ENCODE measurements around the gene KRT80. TPM values are rescaled to one million over a fixed set of nuclear protein-coding genes. Genes with fewer than 3 reads are reported as not detected.

KRT80 gene
- total RNA-seq, 1 experiment from 2014 or later, result not detected

- H3K79me2 ChIP-seq (ENCODE audit: low read length), result no peaks in the 10 kb centered on the region
- no peak overlapping the region for H3K4me3 ChIP-seq (ENCODE audit: low read length)
- H3K9ac ChIP-seq (ENCODE audit: low read length), result no peak overlapping the region
- H2AFZ ChIP-seq (ENCODE audit: low read length), result no peak overlapping the region
- H3K4me2 ChIP-seq (ENCODE audit: low read depth, low read length, poor library complexity, severe bottlenecking), result no peak overlapping the region
- H3K27me3 ChIP-seq (ENCODE audit: low read length), result no peaks in the 10 kb centered on the region
- no peaks in the 10 kb centered on the region for H4K20me1 ChIP-seq (ENCODE audit: insufficient read depth, low read depth, low read length)
- no peaks in the 10 kb centered on the region for H3K36me3 ChIP-seq (ENCODE audit: insufficient read depth, low read length)
- no peaks in the 10 kb centered on the region for H3K9me3 ChIP-seq (ENCODE audit: low read length)
- H3K9me2 ChIP-seq (replicated peaks; ENCODE audit: insufficient read depth, low read length), result no peaks in the 10 kb centered on the region
- no peak overlapping the region for H3K27ac ChIP-seq (ENCODE audit: low read length)
- no peak for DNase-seq
- no peaks in the 10 kb centered on the region for H3K4me1 ChIP-seq (ENCODE audit: low read length)
Observed at GRCh38 chr12:52223406-52224039, 31.7 kb upstream of the KRT80 start.

- H3K27me3 ChIP-seq (ENCODE audit: low read length), result no peaks in the 10 kb centered on the region
- no peak overlapping the region for H3K4me3 ChIP-seq (ENCODE audit: low read length)
- H3K9me3 ChIP-seq (ENCODE audit: low read length), result no peaks in the 10 kb centered on the region
- H3K27ac ChIP-seq (ENCODE audit: low read length), result no peak overlapping the region
- H3K9me2 ChIP-seq (replicated peaks; ENCODE audit: insufficient read depth, low read length), result no peaks in the 10 kb centered on the region
- no peak for DNase-seq
- no peaks in the 10 kb centered on the region for H3K79me2 ChIP-seq (ENCODE audit: low read length)
- no peaks in the 10 kb centered on the region for H4K20me1 ChIP-seq (ENCODE audit: insufficient read depth, low read depth, low read length)
- H3K9ac ChIP-seq (ENCODE audit: low read length), result no peak overlapping the region
- no peaks in the 10 kb centered on the region for H3K36me3 ChIP-seq (ENCODE audit: insufficient read depth, low read length)
- H3K4me1 ChIP-seq (ENCODE audit: low read length), result no peaks in the 10 kb centered on the region
- no peak overlapping the region for H3K4me2 ChIP-seq (ENCODE audit: low read depth, low read length, poor library complexity, severe bottlenecking)
- no peak overlapping the region for H2AFZ ChIP-seq (ENCODE audit: low read length)
Observed at GRCh38 chr12:52222692-52223091, 30.9 kb upstream of the KRT80 start.

DNA sequence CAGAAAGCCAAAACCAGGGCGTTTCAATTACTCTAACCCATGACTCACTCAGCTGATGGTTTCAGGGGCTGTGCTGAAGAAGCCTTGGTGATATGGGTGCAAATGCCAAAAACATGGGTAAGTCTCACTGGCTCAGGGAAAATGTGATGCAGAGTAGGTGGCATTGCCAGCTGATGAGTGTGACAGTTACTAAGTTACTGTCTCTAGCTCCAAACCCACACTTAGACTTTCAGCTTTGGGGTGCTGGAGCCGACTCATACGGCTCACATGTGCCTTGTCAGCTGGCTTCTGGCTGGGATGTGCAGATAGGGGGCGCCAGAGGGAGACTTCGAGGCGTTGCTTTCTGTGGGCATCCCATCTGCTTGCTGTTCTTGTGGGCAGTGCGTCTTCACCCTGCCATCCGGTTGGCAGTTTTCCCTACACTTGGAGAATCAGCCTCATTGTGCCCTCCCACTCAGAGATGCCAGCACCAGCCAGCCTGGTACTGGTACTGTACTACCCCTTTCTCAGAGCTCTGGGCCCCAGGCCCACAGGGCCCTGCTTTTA is 30.2 kb upstream of the KRT80 start:
- DNase-seq, result peak; percentile 85
- Histone ChIP-seq H4K20me1 (ENCODE audit: insufficient read depth, low read depth, low read length) (no peaks in the 10 kb centered on the region), H3K4me3 (ENCODE audit: low read length) (no peak overlapping the region), H3K4me2 (ENCODE audit: low read depth, low read length, poor library complexity, severe bottlenecking) (no peak overlapping the region), H3K27ac (ENCODE audit: low read length) (no peak overlapping the region), H3K79me2 (ENCODE audit: low read length) (no peaks in the 10 kb centered on the region), H3K4me1 (ENCODE audit: low read length) (no peaks in the 10 kb centered on the region), H3K9ac (ENCODE audit: low read length) (no peak overlapping the region), H2AFZ (ENCODE audit: low read length) (no peak overlapping the region), H3K36me3 (ENCODE audit: insufficient read depth, low read length) (no peaks in the 10 kb centered on the region), H3K9me2 (replicated peaks; ENCODE audit: insufficient read depth, low read length) (no peaks in the 10 kb centered on the region), H3K27me3 (ENCODE audit: low read length) (no peaks in the 10 kb centered on the region), H3K9me3 (ENCODE audit: low read length) (no peaks in the 10 kb centered on the region)

DNA sequence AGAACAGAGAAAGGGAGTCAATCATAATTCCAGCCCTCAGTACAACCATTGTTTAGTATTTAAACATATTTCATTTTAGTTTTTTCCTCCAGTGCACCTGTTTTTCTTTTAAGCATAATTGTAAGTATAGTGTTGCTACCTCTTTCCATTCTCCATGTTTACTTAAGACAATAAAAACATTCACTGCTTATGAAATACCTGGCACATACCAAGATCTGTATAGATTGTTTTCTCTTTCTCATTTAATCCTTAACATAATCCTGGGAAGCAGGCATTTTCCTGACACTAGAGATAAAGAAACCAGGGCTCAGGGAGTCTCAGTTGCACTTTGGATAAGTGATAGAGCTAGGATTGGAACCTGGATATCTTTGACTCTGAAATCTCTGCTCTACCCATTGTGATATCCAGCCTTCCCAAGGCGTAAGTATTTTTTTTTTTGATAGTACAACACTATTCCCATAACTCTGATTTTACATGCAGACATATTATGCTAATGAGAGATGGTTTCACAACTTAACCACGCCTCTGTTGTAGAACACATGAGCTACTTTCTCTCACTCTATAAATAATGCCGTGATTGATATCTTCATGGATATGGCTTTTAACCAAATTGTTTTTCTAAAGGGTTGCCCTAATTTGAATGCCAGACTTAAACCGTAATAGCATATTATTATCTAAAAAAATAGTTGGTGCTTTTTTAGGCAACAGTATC is 29.4 kb upstream of the KRT80 start:
- H3K9ac ChIP-seq (ENCODE audit: low read length), result no peak overlapping the region
- no peaks in the 10 kb centered on the region for H3K36me3 ChIP-seq (ENCODE audit: insufficient read depth, low read length)
- no peak overlapping the region for H3K4me3 ChIP-seq (ENCODE audit: low read length)
- H3K4me1 ChIP-seq (ENCODE audit: low read length), result no peaks in the 10 kb centered on the region
- no peak for DNase-seq
- H3K4me2 ChIP-seq (ENCODE audit: low read depth, low read length, poor library complexity, severe bottlenecking), result no peak overlapping the region
- H2AFZ ChIP-seq (ENCODE audit: low read length), result no peak overlapping the region
- H4K20me1 ChIP-seq (ENCODE audit: insufficient read depth, low read depth, low read length), result no peaks in the 10 kb centered on the region
- no peak overlapping the region for H3K27ac ChIP-seq (ENCODE audit: low read length)
- H3K27me3 ChIP-seq (ENCODE audit: low read length), result no peaks in the 10 kb centered on the region
- no peaks in the 10 kb centered on the region for H3K9me3 ChIP-seq (ENCODE audit: low read length)
- H3K79me2 ChIP-seq (ENCODE audit: low read length), result no peaks in the 10 kb centered on the region
- no peaks in the 10 kb centered on the region for H3K9me2 ChIP-seq (replicated peaks; ENCODE audit: insufficient read depth, low read length)

DNA sequence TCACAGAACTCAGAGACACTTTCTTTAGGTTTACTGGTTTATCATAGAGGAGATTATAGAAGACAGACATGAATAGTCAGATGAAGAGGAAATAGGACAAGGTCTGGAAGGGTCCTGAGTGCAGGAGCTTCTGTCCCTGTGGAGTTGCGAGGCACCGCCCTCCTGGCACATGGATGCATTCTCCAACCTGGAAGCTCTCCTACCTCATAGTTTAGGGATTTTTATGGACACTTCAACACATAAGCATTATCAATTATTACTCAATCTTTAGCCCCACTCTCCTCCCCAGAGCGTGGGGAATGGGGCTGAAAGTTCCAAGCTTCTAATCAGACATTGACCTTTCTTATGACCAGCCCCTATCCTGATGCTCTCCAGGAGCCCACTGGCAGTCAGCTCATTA is 28.7 kb upstream of the KRT80 start:
- Histone ChIP-seq H3K79me2 (ENCODE audit: low read length) (no peaks in the 10 kb centered on the region), H3K27ac (ENCODE audit: low read length) (no peak overlapping the region), H4K20me1 (ENCODE audit: insufficient read depth, low read depth, low read length) (no peaks in the 10 kb centered on the region), H3K36me3 (ENCODE audit: insufficient read depth, low read length) (no peaks in the 10 kb centered on the region), H3K4me2 (ENCODE audit: low read depth, low read length, poor library complexity, severe bottlenecking) (no peak overlapping the region), H3K27me3 (ENCODE audit: low read length) (no peaks in the 10 kb centered on the region), H3K9ac (ENCODE audit: low read length) (no peak overlapping the region), H3K4me3 (ENCODE audit: low read length) (no peak overlapping the region), H2AFZ (ENCODE audit: low read length) (no peak overlapping the region), H3K9me2 (replicated peaks; ENCODE audit: insufficient read depth, low read length) (no peaks in the 10 kb centered on the region), H3K4me1 (ENCODE audit: low read length) (no peaks in the 10 kb centered on the region), H3K9me3 (ENCODE audit: low read length) (no peaks in the 10 kb centered on the region)
- no peak for DNase-seq

DNA sequence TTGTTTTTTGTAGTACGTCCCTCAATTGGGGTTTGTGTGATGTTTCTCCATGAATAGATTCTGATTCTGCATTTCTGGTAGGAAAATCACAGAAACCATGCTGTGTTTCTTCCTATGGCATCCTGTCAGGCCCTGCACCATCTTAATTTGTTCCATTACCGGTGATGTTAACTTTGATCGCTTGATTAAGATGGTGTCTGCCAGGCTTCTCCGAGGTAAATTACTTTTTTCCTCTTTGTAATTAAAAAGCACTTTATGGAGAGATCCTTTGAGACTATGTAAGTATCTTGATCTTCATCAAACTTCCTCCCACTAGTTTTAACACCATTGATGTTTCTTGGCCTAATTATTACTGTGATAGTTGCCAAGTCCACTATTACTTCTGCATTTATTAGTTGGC is 26.2 kb upstream of the KRT80 start:
- no peaks in the 10 kb centered on the region for H3K9me2 ChIP-seq (replicated peaks; ENCODE audit: insufficient read depth, low read length)
- H3K4me1 ChIP-seq (ENCODE audit: low read length), result 0 out of 2 replicates have a peak, but pooled peaks cover 4% of the 10 kb centered on the region
- H3K4me2 ChIP-seq (ENCODE audit: low read depth, low read length, poor library complexity, severe bottlenecking), result no peak overlapping the region
- H3K79me2 ChIP-seq (ENCODE audit: low read length), result no peaks in the 10 kb centered on the region
- no peak for DNase-seq
- no peaks in the 10 kb centered on the region for H3K9me3 ChIP-seq (ENCODE audit: low read length)
- no peak overlapping the region for H2AFZ ChIP-seq (ENCODE audit: low read length)
- no peak overlapping the region for H3K4me3 ChIP-seq (ENCODE audit: low read length)
- H3K36me3 ChIP-seq (ENCODE audit: insufficient read depth, low read length), result no peaks in the 10 kb centered on the region
- H3K27ac ChIP-seq (ENCODE audit: low read length), result no peak overlapping the region
- no peaks in the 10 kb centered on the region for H3K27me3 ChIP-seq (ENCODE audit: low read length)
- H3K9ac ChIP-seq (ENCODE audit: low read length), result no peak overlapping the region
- no peaks in the 10 kb centered on the region for H4K20me1 ChIP-seq (ENCODE audit: insufficient read depth, low read depth, low read length)

GRCh38 chr12:52217223-52217622 is 25.4 kb upstream of the KRT80 start:
- DNase-seq, result no peak
- H3K27me3 ChIP-seq (ENCODE audit: low read length), result no peaks in the 10 kb centered on the region
- H3K9ac ChIP-seq (ENCODE audit: low read length), result no peak overlapping the region
- no peak overlapping the region for H3K4me2 ChIP-seq (ENCODE audit: low read depth, low read length, poor library complexity, severe bottlenecking)
- H3K9me3 ChIP-seq (ENCODE audit: low read length), result no peaks in the 10 kb centered on the region
- H3K4me3 ChIP-seq (ENCODE audit: low read length), result no peak overlapping the region
- H3K36me3 ChIP-seq (ENCODE audit: insufficient read depth, low read length), result no peaks in the 10 kb centered on the region
- no peaks in the 10 kb centered on the region for H3K79me2 ChIP-seq (ENCODE audit: low read length)
- H4K20me1 ChIP-seq (ENCODE audit: insufficient read depth, low read depth, low read length), result no peaks in the 10 kb centered on the region
- no peaks in the 10 kb centered on the region for H3K9me2 ChIP-seq (replicated peaks; ENCODE audit: insufficient read depth, low read length)
- H3K4me1 ChIP-seq (ENCODE audit: low read length), result 0 out of 2 replicates have a peak, but pooled peaks cover 4% of the 10 kb centered on the region
- H3K27ac ChIP-seq (ENCODE audit: low read length), result no peak overlapping the region
- H2AFZ ChIP-seq (ENCODE audit: low read length), result no peak overlapping the region

- Histone ChIP-seq H3K79me2 (ENCODE audit: low read length) (no peaks in the 10 kb centered on the region), H3K9me2 (replicated peaks; ENCODE audit: insufficient read depth, low read length) (no peaks in the 10 kb centered on the region), H3K9ac (ENCODE audit: low read length) (no peak overlapping the region), H3K27me3 (ENCODE audit: low read length) (no peaks in the 10 kb centered on the region), H3K27ac (ENCODE audit: low read length) (no peak overlapping the region), H2AFZ (ENCODE audit: low read length) (no peak overlapping the region), H3K4me3 (ENCODE audit: low read length) (no peak overlapping the region), H3K4me1 (ENCODE audit: low read length) (0 out of 2 replicates have a peak, but pooled peaks cover 4% of the 10 kb centered on the region), H3K36me3 (ENCODE audit: insufficient read depth, low read length) (no peaks in the 10 kb centered on the region), H3K9me3 (ENCODE audit: low read length) (no peaks in the 10 kb centered on the region), H4K20me1 (ENCODE audit: insufficient read depth, low read depth, low read length) (no peaks in the 10 kb centered on the region), H3K4me2 (ENCODE audit: low read depth, low read length, poor library complexity, severe bottlenecking) (no peak overlapping the region)
- DNase-seq, result no peak
Observed at GRCh38 chr12:52216807-52217206, 25.0 kb upstream of the KRT80 start.

Measured in Karpas-422 (cell line).